ENCODE data around the gene ANXA4. TPM values are rescaled to one million over a fixed set of nuclear protein-coding genes. Genes with fewer than 3 reads are reported as not detected.

The ANXA4 gene
- total and polyA plus RNA-seq, 7 donors, result 33.3 to 183 (median 55.8) TPM

- peak; percentile 90 for DNase-seq
- Histone ChIP-seq H3K4me3 (no peak overlapping the region), H3K27me3 (no peaks in the 10 kb centered on the region), H3K4me1 (no peaks in the 10 kb centered on the region), H3K9me3 (no peaks in the 10 kb centered on the region), H3K36me3 (peaks cover 0 to 61% (median 8%) of the 10 kb centered on the region in 4 donors), H3K27ac (no peak overlapping the region)
- WGBS, 2 donors, result 24 to 29% methylated on average over 3 of the region's 3 CpGs
- TF ChIP-seq POLR2AphosphoS5 (IDR thresholded peaks at IDR 0.05), result peak in 1 of 4 donors; percentile 27
- peak; percentile 73 to 98 (median 94) for TF ChIP-seq CTCF (IDR thresholded peaks at IDR 0.05)
- no peak for TF ChIP-seq POLR2A (IDR thresholded peaks at IDR 0.05)
- no peak for TF ChIP-seq EP300 (IDR thresholded peaks at IDR 0.05)
- intact Hi-C loops (cut with DNase I), result loop anchor here (1.0 kb wide), 1 partner anchor 93 kb away; no protein-coding TSS in a partner anchor
Observed at GRCh38 chr2:69816923-69817542, 75.1 kb downstream of the ANXA4 start.

- H3K4me3 ChIP-seq, result no peak overlapping the region
- DNase-seq, result no peak
- WGBS, 2 donors, result 82 to 88% methylated on average over 4 of the region's 4 CpGs
- H3K4me1 ChIP-seq, result no peaks in the 10 kb centered on the region
- intact Hi-C loops (cut with DNase I), result loop anchor here (1.0 kb wide), 1 partner anchor 94 kb away; no protein-coding TSS in a partner anchor
- H3K27ac ChIP-seq, result no peak overlapping the region
- TF ChIP-seq POLR2AphosphoS5 (IDR thresholded peaks at IDR 0.05), result no peak
- no peak for TF ChIP-seq POLR2A (IDR thresholded peaks at IDR 0.05)
- TF ChIP-seq EP300 (IDR thresholded peaks at IDR 0.05), result no peak
- no peak for TF ChIP-seq CTCF (IDR thresholded peaks at IDR 0.05)
- H3K9me3 ChIP-seq, result no peaks in the 10 kb centered on the region
- peaks cover 0 to 54% (median 2%) of the 10 kb centered on the region in 4 donors for H3K36me3 ChIP-seq
- H3K27me3 ChIP-seq, result no peaks in the 10 kb centered on the region
Observed at GRCh38 chr2:69817729-69818501, 76.0 kb downstream of the ANXA4 start.

- Histone ChIP-seq H3K4me3 (no peak overlapping the region), H3K36me3 (peaks cover 0 to 5% (median 0%) of the 10 kb centered on the region in 4 donors), H3K4me1 (peaks cover 0 to 31% (median 23%) of the 10 kb centered on the region in 4 donors), H3K27ac (peak overlapping the region in 2 of 4 donors; percentile 93 to 94), H3K27me3 (no peaks in the 10 kb centered on the region), H3K9me3 (no peaks in the 10 kb centered on the region)
- TF ChIP-seq POLR2AphosphoS5 (IDR thresholded peaks at IDR 0.05) (no peak), EP300 (IDR thresholded peaks at IDR 0.05) (no peak), POLR2A (IDR thresholded peaks at IDR 0.05) (no peak), CTCF (IDR thresholded peaks at IDR 0.05) (no peak)
- 90 to 91% methylated on average over 9 of the region's 9 CpGs for WGBS, 2 donors
- intact Hi-C loops (cut with DNase I), result loop anchor here (5.0 to 10.0 kb wide), 3 partner anchors 186 to 317 kb away; partner anchors contain the start of genes AAK1 and PCBP1
- no peak for DNase-seq
Observed at GRCh38 chr2:69827796-69828540, 86.0 kb downstream of the ANXA4 start.

DNA sequence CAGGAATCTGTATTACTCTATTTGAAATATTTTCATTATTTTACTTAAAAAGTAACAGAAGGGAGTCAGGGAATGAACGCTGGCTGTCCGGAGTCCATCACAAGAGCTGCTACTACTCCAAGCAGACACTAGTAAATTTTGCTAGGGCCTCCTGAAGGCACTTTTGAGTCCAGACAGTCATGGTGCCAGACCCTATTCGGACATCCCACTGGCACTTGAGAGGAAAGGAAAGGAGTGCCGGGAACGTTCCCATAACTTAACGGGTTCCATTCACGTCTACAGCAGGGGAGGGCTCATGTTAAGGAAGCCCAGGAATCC lies 87.0 kb downstream of the ANXA4 start:
- WGBS, 2 donors, result 4 to 7% methylated on average over 7 of the region's 7 CpGs
- H3K9me3 ChIP-seq, result no peaks in the 10 kb centered on the region
- intact Hi-C loops (cut with DNase I), result loop anchor here (5.0 to 10.0 kb wide), 3 partner anchors 187 to 316 kb away; partner anchors contain the start of genes AAK1 and PCBP1
- peak overlapping the region; percentile 86 to 94 (median 88) for H3K4me3 ChIP-seq
- H3K27ac ChIP-seq, result peak overlapping the region; percentile 90 to 95 (median 94)
- DNase-seq, result no peak
- H3K27me3 ChIP-seq, result no peaks in the 10 kb centered on the region
- peaks cover 0 to 2% (median 0%) of the 10 kb centered on the region in 4 donors for H3K36me3 ChIP-seq
- no peak for TF ChIP-seq POLR2A (IDR thresholded peaks at IDR 0.05)
- TF ChIP-seq POLR2AphosphoS5 (IDR thresholded peaks at IDR 0.05), result no peak
- TF ChIP-seq CTCF (IDR thresholded peaks at IDR 0.05), result no peak
- TF ChIP-seq EP300 (IDR thresholded peaks at IDR 0.05), result no peak
- H3K4me1 ChIP-seq, result peaks cover 0 to 31% (median 23%) of the 10 kb centered on the region in 4 donors

Data from sigmoid colon (tissue), 7 donors.